Lung microvascular endothelial cell (primary cell): Measurements from ENCODE around the gene DNAJC7. TPM values are rescaled to one million over a fixed set of nuclear protein-coding genes. Genes with fewer than 3 reads are reported as not detected.

Source experiments
- DNase-seq, 2 donors: peaks; one replicate each; pipeline versions ENCODE4 v3.0.0 to v3.0.0-alpha.2; 2010; ENCODE audit warnings: low read depth in 2 of 2
- total RNA-seq: library from RNA; depleted of rRNA; stranded (reverse); fragments of >200 nt; gene quantifications from 2 replicates; pipeline ENCODE4 v1.2.1, GENCODE V29; 2014

The DNAJC7 gene
- total RNA-seq, 1 donor from 2014 or later = 56.0 TPM

GRCh38 chr17:41975099-41976083, 41.8 kb downstream of the DNAJC7 start:
- DNase-seq = no peak

GRCh38 chr17:41974658-41975057, 42.6 kb downstream of the DNAJC7 start:
- DNase-seq = no peak

GRCh38 chr17:41974031-41974430, 43.2 kb downstream of the DNAJC7 start:
- DNase-seq = no peak

- DNase-seq = no peak
Measured at GRCh38 chr17:41973408-41973811, 43.8 kb downstream of the DNAJC7 start.

- DNase-seq = peak; percentile 28 to 62
Measured at GRCh38 chr17:41972571-41973407, 44.5 kb downstream of the DNAJC7 start.

GRCh38 chr17:41971721-41972523, 45.3 kb downstream of the DNAJC7 start:
- no peak for DNase-seq

- no peak for DNase-seq
Measured at GRCh38 chr17:41970901-41971331, 46.3 kb downstream of the DNAJC7 start.

GRCh38 chr17:41968676-41969075, 48.6 kb downstream of the DNAJC7 start:
- DNase-seq = no peak

- no peak for DNase-seq
Measured at GRCh38 chr17:41967921-41968578, 49.2 kb downstream of the DNAJC7 start.

- peak; percentile 24 to 37 for DNase-seq
Measured at GRCh38 chr17:41967141-41967920, 49.9 kb downstream of the DNAJC7 start.

GRCh38 chr17:41966463-41967140, 50.6 kb downstream of the DNAJC7 start, which contains the start of gene CNP:
CNP (plus strand) TSS chr17:41966795; CDS start chr17:41966885, 90 bp downstream.
- DNase-seq = peak; percentile 94 to 96

- DNase-seq = peak; percentile 20 to 48
Measured at GRCh38 chr17:41965694-41966462, 51.4 kb downstream of the DNAJC7 start.

- DNase-seq = peak; percentile 64 to 78
Measured at GRCh38 chr17:41962768-41963434, 54.3 kb downstream of the DNAJC7 start.

GRCh38 chr17:41962111-41962510, 55.1 kb downstream of the DNAJC7 start:
- no peak for DNase-seq

- peak; percentile 61 to 85 for DNase-seq
Measured at GRCh38 chr17:41959336-41960095, 57.7 kb downstream of the DNAJC7 start.

- no peak for DNase-seq
Measured at GRCh38 chr17:41959030-41959335, 58.3 kb downstream of the DNAJC7 start.

- no peak for DNase-seq
Measured at GRCh38 chr17:41957869-41958439, 59.3 kb downstream of the DNAJC7 start.
